Spleen (tissue), 7 donors: Measurements from ENCODE around the gene CHSY3.

Experiments used
- POLR2A ChIP-seq, 3 donors: fragments of 450-650 bp; IDR thresholded peaks; one replicate each; pipeline ENCODE4 v1.5.1; 2017; ENCODE audit warnings: antibody characterized with exemption in 3 of 3, mild to moderate bottlenecking in 1 of 3
- POLR2AphosphoS5 ChIP-seq, 3 donors: sonication (generic); formaldehyde crosslinking; IDR thresholded peaks; one replicate each; pipeline ENCODE4 v1.5.1; 2017; ENCODE audit warnings: antibody characterized with exemption in 3 of 3
- TF ChIP-seq, protein P1 (sequence below), 11 experiments: fragments of 200-600 bp in 7 of 11; fragments of 450-650 bp in 4 of 11; sonication (generic) in 4 of 11; IDR thresholded peaks in 8 of 11; conservative IDR thresholded peaks in 3 of 11; 1 replicate in 7 of 11; 2 replicates in 4 of 11; pipeline versions ENCODE4 v1.4.0 to v1.8.0; 2016 to 2021; ENCODE audit warnings: antibody characterized with exemption in 11 of 11, inconsistent platforms in 4 of 11, mild to moderate bottlenecking in 1 of 11
- donor health status: DM: no; HTN: no; CAD: no; lungs with moderate emphysema.
- donor health status: DM: no; HTN: no; CAD: no.
- donor health status: DM: no; HTN: no; CAD: no.

DNA sequence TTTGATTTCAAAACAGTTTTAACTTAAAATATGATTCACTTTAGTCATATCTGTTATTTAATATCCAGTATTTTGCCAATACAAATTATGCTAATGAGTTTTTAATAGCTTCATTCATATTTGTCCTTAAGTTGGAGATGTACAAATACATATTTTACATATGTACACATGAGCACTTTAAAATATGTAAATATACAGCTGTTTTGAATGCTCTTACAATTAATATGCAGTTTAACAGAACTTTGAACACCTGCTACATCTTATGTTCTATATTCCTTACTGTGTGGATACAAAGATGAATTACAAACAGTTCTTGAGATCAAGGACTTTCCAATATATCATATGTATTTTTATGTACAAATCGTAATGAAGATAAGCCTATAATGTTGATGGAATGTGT is 74.0 kb downstream of the CHSY3 start:
- TF ChIP-seq POLR2A (IDR thresholded peaks at IDR 0.05) (no peak), POLR2AphosphoS5 (IDR thresholded peaks at IDR 0.05) (no peak)
- TF ChIP-seq, protein P1, sequence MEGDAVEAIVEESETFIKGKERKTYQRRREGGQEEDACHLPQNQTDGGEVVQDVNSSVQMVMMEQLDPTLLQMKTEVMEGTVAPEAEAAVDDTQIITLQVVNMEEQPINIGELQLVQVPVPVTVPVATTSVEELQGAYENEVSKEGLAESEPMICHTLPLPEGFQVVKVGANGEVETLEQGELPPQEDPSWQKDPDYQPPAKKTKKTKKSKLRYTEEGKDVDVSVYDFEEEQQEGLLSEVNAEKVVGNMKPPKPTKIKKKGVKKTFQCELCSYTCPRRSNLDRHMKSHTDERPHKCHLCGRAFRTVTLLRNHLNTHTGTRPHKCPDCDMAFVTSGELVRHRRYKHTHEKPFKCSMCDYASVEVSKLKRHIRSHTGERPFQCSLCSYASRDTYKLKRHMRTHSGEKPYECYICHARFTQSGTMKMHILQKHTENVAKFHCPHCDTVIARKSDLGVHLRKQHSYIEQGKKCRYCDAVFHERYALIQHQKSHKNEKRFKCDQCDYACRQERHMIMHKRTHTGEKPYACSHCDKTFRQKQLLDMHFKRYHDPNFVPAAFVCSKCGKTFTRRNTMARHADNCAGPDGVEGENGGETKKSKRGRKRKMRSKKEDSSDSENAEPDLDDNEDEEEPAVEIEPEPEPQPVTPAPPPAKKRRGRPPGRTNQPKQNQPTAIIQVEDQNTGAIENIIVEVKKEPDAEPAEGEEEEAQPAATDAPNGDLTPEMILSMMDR (IDR thresholded peaks at IDR 0.05 in 8 of 11, conservative IDR thresholded peaks at IDR 0.05 in 3 of 11): no peak
